GM23248 (cell line): ENCODE data around the gene BLCAP. TPM values are rescaled to one million over a fixed set of nuclear protein-coding genes. Genes with fewer than 3 reads are reported as not detected.

Experiments
- DNase-seq: peaks from one replicate; pipeline ENCODE4 v3.0.0-alpha.2; 2015
- H2AFZ ChIP-seq: fragments of 200-600 bp; sonication (generic); 2 replicates; pipeline ENCODE4 v1.6.1; 2016; ENCODE audit warnings: antibody characterized with exemption
- H3F3A ChIP-seq: fragments of 200-600 bp; sonication (generic); 2 replicates; pipeline ENCODE4 v1.6.1; 2016; ENCODE audit warnings: mild to moderate bottlenecking, antibody characterized with exemption, mixed run types; ENCODE audit not compliant: insufficient read depth
- H3K27ac ChIP-seq: fragments of 200-600 bp; sonication (generic); 2 replicates; pipeline ENCODE4 v1.5.1; 2016; ENCODE audit warnings: mild to moderate bottlenecking
- H3K27me3 ChIP-seq: fragments of 200-600 bp; sonication (generic); replicated peaks from 2 replicates; pipeline ENCODE4 v1.6.1; 2016; ENCODE audit warnings: mild to moderate bottlenecking; ENCODE audit not compliant: insufficient read depth
- H3K36me3 ChIP-seq: fragments of 200-600 bp; sonication (generic); 2 replicates; pipeline ENCODE4 v1.6.1; 2016; ENCODE audit warnings: low read depth, mild to moderate bottlenecking
- H3K4me1 ChIP-seq: fragments of 200-600 bp; sonication (generic); 2 replicates; pipeline ENCODE4 v1.6.1; 2016; ENCODE audit warnings: mild to moderate bottlenecking; ENCODE audit not compliant: insufficient read depth
- H3K4me2 ChIP-seq: fragments of 200-600 bp; sonication (generic); one replicate; pipeline ENCODE4 v1.6.1; 2016; ENCODE audit warnings: mild to moderate bottlenecking; ENCODE audit not compliant: unreplicated experiment
- H3K4me3 ChIP-seq: fragments of 200-600 bp; sonication (generic); 2 replicates; pipeline ENCODE4 v1.5.1; 2016; ENCODE audit warnings: mild to moderate bottlenecking
- H3K79me2 ChIP-seq: fragments of 200-600 bp; sonication (generic); 2 replicates; pipeline ENCODE4 v1.6.1; 2016; ENCODE audit warnings: mild to moderate bottlenecking; ENCODE audit not compliant: insufficient read depth
- H3K9ac ChIP-seq: fragments of 200-600 bp; sonication (generic); 2 replicates; pipeline ENCODE4 v1.6.1; 2016; ENCODE audit warnings: mild to moderate bottlenecking
- H3K9me2 ChIP-seq: fragments of 200-600 bp; sonication (generic); 2 replicates; pipeline ENCODE4 v1.6.1; 2016; ENCODE audit warnings: mixed run types, mild to moderate bottlenecking, moderate library complexity; ENCODE audit not compliant: insufficient read depth
- H3K9me3 ChIP-seq: fragments of 200-600 bp; sonication (generic); one replicate; pipeline ENCODE4 v1.6.1; 2017; ENCODE audit warnings: low read depth
- H4K20me1 ChIP-seq: fragments of 200-600 bp; sonication (generic); 2 replicates; pipeline ENCODE4 v1.6.0; 2016; ENCODE audit not compliant: insufficient read depth
- EZH2 ChIP-seq: fragments of 200-600 bp; sonication (generic); IDR thresholded peaks from 2 replicates; pipeline ENCODE4 v1.6.1; 2018; ENCODE audit warnings: antibody characterized with exemption, mild to moderate bottlenecking; ENCODE audit not compliant: insufficient read depth, poor library complexity, severe bottlenecking
- EZH2phosphoT487 ChIP-seq: fragments of 200-600 bp; sonication (generic); IDR thresholded peaks from 2 replicates; pipeline ENCODE4 v1.6.1; 2018; ENCODE audit warnings: antibody characterized with exemption, moderate library complexity, mild to moderate bottlenecking, low read depth; ENCODE audit not compliant: insufficient read depth
- WGBS, 2 experiments: methylation state at CpG; one replicate each; pipeline ENCODE4 v1.1.6; 2015 to 2017; ENCODE audit warnings: low lambda C conversion rate in 2 of 2, low coverage in 1 of 2; ENCODE audit errors: missing lambda C conversion rate in 2 of 2; 5-methylcytosine and 5-hydroxymethylcytosine counted together
- in situ Hi-C: fragments of 300-500 bp; cut with MboI; formaldehyde crosslinking; loops from 2 replicates; pipeline ENCODE4 v1.15.0; 2020
- polyA plus RNA-seq: library from polyadenylated mRNA; unstranded; fragments of >200 nt; fragmentation: Nextera tagmentation; extraction: Ambion mirVana; gene quantifications from 2 replicates; pipeline ENCODE4 v1.2.1, GENCODE V29; 2016
- total RNA-seq: library from RNA; depleted of rRNA; stranded (reverse); fragments of >200 nt; shearing (Covaris generic); gene quantifications from 2 replicates; pipeline ENCODE4 v1.2.3, GENCODE V29; 2014

Gene BLCAP
- total and polyA plus RNA-seq, 2 experiments from 2014 or later = 80.0 to 100 TPM

- no peaks in the 10 kb centered on the region for H3K27me3 ChIP-seq
- no peak overlapping the region for H3K9ac ChIP-seq
- H3K4me1 ChIP-seq = peaks cover 29% of the 10 kb centered on the region
- peak overlapping the region; percentile 38 for H3K4me3 ChIP-seq
- peak overlapping the region; percentile 56 for H3K27ac ChIP-seq
- TF ChIP-seq EZH2 = no peak
- TF ChIP-seq EZH2phosphoT487 = no peak
- peaks cover 34% of the 10 kb centered on the region; the same call in 1 of the 2 replicates for H3K36me3 ChIP-seq
- H4K20me1 ChIP-seq = peaks cover 19% of the 10 kb centered on the region; the same call in 1 of the 2 replicates
- no peaks in the 10 kb centered on the region for H3K9me3 ChIP-seq
- peak; percentile 87 for DNase-seq
- 22 to 25% methylated on average over 6 of the region's 6 CpGs for WGBS, 2 experiments
- in situ Hi-C loops = loop anchor here (10.0 kb wide), 1 partner anchor 117 kb away; no protein-coding TSS in a partner anchor
- H3K9me2 ChIP-seq = no peaks in the 10 kb centered on the region; the same call in 1 of the 2 replicates
- H2AFZ ChIP-seq = no peak overlapping the region
- H3K79me2 ChIP-seq = peaks cover 77% of the 10 kb centered on the region
- peak overlapping the region; percentile 60 for H3K4me2 ChIP-seq
- H3F3A ChIP-seq = peaks cover 27% of the 10 kb centered on the region
Measured at GRCh38 chr20:37511610-37512275, 15.9 kb downstream of the BLCAP start.

DNA sequence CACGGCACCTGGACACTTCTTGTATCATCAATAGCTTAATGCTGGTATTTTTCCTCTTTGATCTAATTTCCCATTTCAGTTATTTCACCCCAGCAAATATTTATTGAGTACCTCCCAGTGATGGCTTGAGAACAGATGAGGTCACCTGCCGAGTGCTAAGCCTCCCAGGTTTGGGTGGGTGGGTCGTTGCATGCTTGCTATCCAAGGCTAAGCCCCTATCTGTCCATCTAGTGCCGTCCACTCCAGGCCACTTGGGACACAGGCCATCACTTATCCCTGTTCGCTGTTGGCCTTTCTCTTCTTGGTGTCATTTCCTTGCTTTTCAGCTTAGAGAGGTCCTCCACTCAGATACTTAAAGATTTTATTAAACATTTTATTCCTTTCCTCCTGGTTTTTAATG is 17.4 kb downstream of the BLCAP start:
- DNase-seq = no peak
- H3K4me1 ChIP-seq = peaks cover 29% of the 10 kb centered on the region
- no peaks in the 10 kb centered on the region for H3K9me3 ChIP-seq
- no peak overlapping the region for H3K4me3 ChIP-seq
- no peaks in the 10 kb centered on the region for H3K27me3 ChIP-seq
- H3F3A ChIP-seq = peaks cover 27% of the 10 kb centered on the region
- no peak overlapping the region for H2AFZ ChIP-seq
- whole genome bisulfite sequencing, 2 experiments = 88% methylated on average over 5 of the region's 5 CpGs
- H3K4me2 ChIP-seq = no peak overlapping the region
- no peaks in the 10 kb centered on the region; the same call in 1 of the 2 replicates for H3K9me2 ChIP-seq
- no peak overlapping the region for H3K9ac ChIP-seq
- H3K27ac ChIP-seq = no peak overlapping the region
- H3K36me3 ChIP-seq = peaks cover 24% of the 10 kb centered on the region; the same call in 1 of the 2 replicates
- in situ Hi-C loops = loop anchor here (10.0 kb wide), 1 partner anchor 115 kb away; no protein-coding TSS in a partner anchor
- peaks cover 61% of the 10 kb centered on the region for H3K79me2 ChIP-seq
- TF ChIP-seq EZH2phosphoT487 (no peak), EZH2 (no peak)
- H4K20me1 ChIP-seq = peaks cover 13% of the 10 kb centered on the region; the same call in 1 of the 2 replicates

DNA sequence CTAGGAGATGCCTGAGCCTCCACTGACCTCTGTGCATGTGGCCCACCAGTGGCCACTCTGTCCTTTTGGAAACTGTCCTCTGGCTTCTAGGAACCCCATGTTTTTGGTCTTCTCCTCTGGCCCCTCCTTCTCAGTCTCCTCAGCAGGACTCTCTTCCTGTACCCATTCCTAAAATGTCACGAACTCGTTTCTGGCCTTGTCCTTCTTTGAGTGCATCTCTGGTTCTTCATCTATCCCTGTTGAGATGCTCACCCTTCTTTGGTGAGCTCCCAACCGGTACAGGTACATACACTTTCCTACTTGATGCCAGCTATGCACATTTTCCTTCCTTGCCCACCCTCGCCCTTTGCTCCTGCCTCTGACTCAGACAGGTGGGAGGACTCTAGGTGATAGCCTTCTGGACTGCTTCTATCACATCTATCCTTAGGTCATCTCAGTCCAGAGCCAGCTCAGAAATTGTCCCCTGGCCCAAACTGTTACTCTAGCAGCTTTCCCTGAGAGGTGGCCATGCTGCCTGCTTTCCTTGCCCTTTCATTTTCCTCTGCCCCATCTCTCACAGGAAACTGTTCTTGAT is 21.4 kb downstream of the BLCAP start:
- Histone ChIP-seq H3K9me3 (no peaks in the 10 kb centered on the region), H3K27me3 (no peaks in the 10 kb centered on the region), H3F3A (peaks cover 13% of the 10 kb centered on the region; the same call in 1 of the 2 replicates), H2AFZ (no peak overlapping the region), H3K9me2 (no peaks in the 10 kb centered on the region; the same call in 1 of the 2 replicates), H3K27ac (no peak overlapping the region), H3K79me2 (peaks cover 31% of the 10 kb centered on the region), H3K36me3 (peaks cover 8% of the 10 kb centered on the region; the same call in 1 of the 2 replicates), H3K9ac (no peak overlapping the region), H3K4me2 (no peak overlapping the region), H3K4me1 (peaks cover 2% of the 10 kb centered on the region), H3K4me3 (no peak overlapping the region), H4K20me1 (peaks cover 3% of the 10 kb centered on the region; the same call in 1 of the 2 replicates)
- no peak for DNase-seq
- in situ Hi-C loops = no loop called here
- WGBS, 2 experiments = 67 to 74% methylated on average over 4 of the region's 4 CpGs
- no peak for TF ChIP-seq EZH2phosphoT487
- TF ChIP-seq EZH2 = no peak

DNA sequence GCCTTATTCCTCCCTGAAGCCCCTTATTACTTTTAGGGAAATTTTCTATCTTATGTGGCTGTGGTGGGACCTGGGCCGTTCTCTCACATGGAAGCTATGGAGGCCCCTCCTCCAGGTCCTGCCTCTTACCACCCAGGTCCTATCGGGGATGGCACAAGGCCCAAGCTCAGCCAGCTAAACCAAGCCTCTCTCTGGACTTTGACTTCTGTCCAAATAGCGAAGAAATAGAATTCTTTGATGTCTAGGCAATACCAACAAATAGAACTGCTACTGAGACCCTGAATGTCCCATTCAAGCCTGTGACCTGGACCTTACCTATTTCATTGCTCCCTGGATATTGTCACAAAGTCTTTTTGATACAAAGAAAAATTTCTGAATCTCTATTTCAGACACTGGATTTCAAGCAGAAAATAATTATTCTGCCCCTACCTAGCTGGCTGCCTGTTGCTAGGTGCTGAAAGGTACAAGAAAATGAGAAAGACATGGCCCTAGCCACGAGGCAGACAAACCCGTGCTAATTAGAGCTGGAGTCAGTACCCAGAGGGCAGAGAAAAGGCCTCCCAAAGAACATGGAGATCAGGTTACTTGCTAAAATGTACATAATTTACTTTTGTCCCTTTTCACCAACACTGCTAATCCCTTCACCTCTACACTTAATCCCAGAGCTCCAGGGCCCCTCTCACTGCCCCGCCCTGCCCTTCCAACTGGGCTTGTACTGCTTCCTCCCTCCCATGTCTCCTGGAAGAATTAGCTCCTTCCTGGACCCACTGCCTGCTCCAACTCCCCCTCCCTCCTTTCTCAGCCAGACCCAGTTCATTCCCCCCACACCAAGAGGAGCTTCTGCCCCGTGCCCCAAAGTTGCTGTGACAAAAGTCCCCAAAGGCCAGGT is 22.2 kb downstream of the BLCAP start:
- WGBS, 2 experiments = 61 to 68% methylated on average over 6 to 7 of the region's 7 CpGs
- in situ Hi-C loops = no loop called here
- Histone ChIP-seq H3K9ac (no peak overlapping the region), H3K4me3 (no peak overlapping the region), H3K9me2 (no peaks in the 10 kb centered on the region; the same call in 1 of the 2 replicates), H3K27me3 (no peaks in the 10 kb centered on the region), H3F3A (peaks cover 13% of the 10 kb centered on the region; the same call in 1 of the 2 replicates), H4K20me1 (no peaks in the 10 kb centered on the region; the same call in 1 of the 2 replicates), H2AFZ (no peak overlapping the region), H3K4me2 (no peak overlapping the region), H3K4me1 (no peaks in the 10 kb centered on the region), H3K9me3 (no peaks in the 10 kb centered on the region), H3K79me2 (peaks cover 24% of the 10 kb centered on the region; the same call in 1 of the 2 replicates), H3K27ac (no peak overlapping the region), H3K36me3 (peaks cover 8% of the 10 kb centered on the region; the same call in 1 of the 2 replicates)
- DNase-seq = no peak
- TF ChIP-seq EZH2 (no peak), EZH2phosphoT487 (no peak)
